HepG2 (cell line): ENCODE measurements around the gene FAF1. TPM values are rescaled to one million over a fixed set of nuclear protein-coding genes. Genes with fewer than 3 reads are reported as not detected.

ENCODE experiments used
- ATAC-seq: fragments of 200-7000 bp; cut with Tn5 transposase; 3 replicates; pipeline ENCODE4 v1.9.1; 2020; ENCODE audit warnings: mild to moderate bottlenecking, moderate library complexity
- BruUV-seq: library from RNA; stranded (reverse); fragments of 400-500 nt; replicated peaks from 2 replicates; lab custom pipeline; 2021; lab: Mats Ljungman, UMichigan
- CTCF ChIA-PET: fragments of 300-600 bp; formaldehyde crosslinking; extraction: SDS; loops from one replicate; lab custom pipeline; 2021; ENCODE audit warnings: low total read pairs, inconsistent platforms, low intra/inter-chr PET ratio; lab: Yijun Ruan, JAX
- POLR2A ChIA-PET: fragments of 350-600 bp; sonication (Branson Sonifier 250); formaldehyde crosslinking; loops from one replicate; lab custom pipeline; 2020; ENCODE audit warnings: antibody characterized with exemption, inconsistent platforms; lab: Yijun Ruan, JAX
- DNase-seq: peaks from one replicate; pipeline ENCODE4 v3.0.0-alpha.2; 2015; ENCODE audit warnings: low spot score
- FAIRE-seq: peaks from 3 replicates; lab custom pipeline; 2011; peaks lifted over from hg19 to GRCh38; lab: Jason Lieb, UNC
- H2AFZ ChIP-seq: one replicate; pipeline ENCODE4 v1.6.1; 2011; ENCODE audit warnings: low read length, inconsistent platforms
- H3K27ac ChIP-seq: fragments of 300-600 bp; 3 replicates; pipeline ENCODE4 v1.8.0; 2011; ENCODE audit warnings: mixed run types, mild to moderate bottlenecking, mixed read lengths, low read length, inconsistent platforms; ENCODE audit not compliant: insufficient read depth; ENCODE audit errors: extremely low read length
- H3K27me3 ChIP-seq, 2 experiments: fragments of 200-600 bp in 1 of 2; 2 replicates in 1 of 2; 3 replicates in 1 of 2; pipeline versions ENCODE4 v1.6.0 to v1.8.0; 2011; ENCODE audit warnings: low read length in 2 of 2, mild to moderate bottlenecking in 2 of 2, moderate library complexity in 2 of 2, inconsistent platforms in 1 of 2; ENCODE audit not compliant: insufficient read depth in 2 of 2, control insufficient read depth in 1 of 2
- H3K36me3 ChIP-seq, 2 experiments: fragments of 200-600 bp in 1 of 2; replicated peaks in 1 of 2; 2 replicates in 1 of 2; 3 replicates in 1 of 2; pipeline versions ENCODE4 v1.5.1 to v1.8.0; 2011; ENCODE audit warnings: low read length in 2 of 2, inconsistent platforms in 1 of 2; ENCODE audit not compliant: insufficient read depth in 2 of 2, control insufficient read depth in 1 of 2
- H3K4me1 ChIP-seq: 2 replicates; pipeline ENCODE4 v1.5.1; 2012; ENCODE audit warnings: low read length, inconsistent platforms; ENCODE audit not compliant: insufficient read depth
- H3K4me2 ChIP-seq: 2 replicates; pipeline ENCODE4 v1.6.0; 2011; ENCODE audit warnings: low read depth, low read length, inconsistent platforms
- H3K4me3 ChIP-seq, 3 experiments: fragments of 200-600 bp in 1 of 3; sonication (generic), shearing (Covaris generic) in 1 of 3; replicated peaks in 1 of 3; 2 replicates each; pipeline ENCODE4 v1.5.1; 2011 to 2016; ENCODE audit warnings: low read length in 3 of 3, inconsistent platforms in 2 of 3, low read depth in 2 of 3, mild to moderate bottlenecking in 2 of 3, control low read depth in 1 of 3, mixed read lengths in 1 of 3; ENCODE audit not compliant: insufficient read depth in 1 of 3
- H3K79me2 ChIP-seq: one replicate; pipeline ENCODE4 v1.6.1; 2011; ENCODE audit warnings: low read length, inconsistent platforms; ENCODE audit not compliant: insufficient read depth
- H3K9ac ChIP-seq: 2 replicates; pipeline ENCODE4 v1.6.0; 2011; ENCODE audit warnings: mild to moderate bottlenecking, low read depth, low read length, inconsistent platforms; ENCODE audit not compliant: insufficient read depth
- H3K9me3 ChIP-seq: 2 replicates; pipeline ENCODE4 v1.5.1; 2012; ENCODE audit warnings: mild to moderate bottlenecking, low read length
- H4K20me1 ChIP-seq: 2 replicates; pipeline ENCODE4 v1.6.0; 2011; ENCODE audit warnings: inconsistent platforms, mild to moderate bottlenecking, low read length, moderate library complexity; ENCODE audit not compliant: insufficient read depth
- IRX3 ChIP-seq: sonication (generic); formaldehyde crosslinking; IDR thresholded peaks from 2 replicates; pipeline ENCODE4 v1.8.1; 2023; ENCODE audit warnings: mild to moderate bottlenecking, low read depth, missing genetic modification reagents, borderline replicate concordance
- JARID2 ChIP-seq: sonication (generic); formaldehyde crosslinking; IDR thresholded peaks from 2 replicates; pipeline ENCODE4 v1.8.1; 2023; ENCODE audit warnings: missing genetic modification reagents, inconsistent platforms; ENCODE audit not compliant: insufficient replicate concordance
- TBP ChIP-seq: sonication (generic); formaldehyde crosslinking; IDR thresholded peaks from 2 replicates; pipeline ENCODE4 v1.5.0; 2020; ENCODE audit warnings: missing genetic modification reagents
- XRCC5 ChIP-seq: fragments of 200-400 bp; formaldehyde crosslinking; optimal IDR thresholded peaks from 2 replicates; pipeline ENCODE3; 2017; ENCODE audit warnings: mild to moderate bottlenecking, low read length
- ZNF263 ChIP-seq: sonication (generic); formaldehyde crosslinking; IDR thresholded peaks from 2 replicates; pipeline ENCODE4 v1.4.0; 2020; ENCODE audit warnings: missing genetic modification reagents
- ZNF569 ChIP-seq: sonication (generic); formaldehyde crosslinking; IDR thresholded peaks from 2 replicates; pipeline ENCODE4 v1.5.0; 2020; ENCODE audit warnings: mild to moderate bottlenecking, missing genetic modification reagents, moderate library complexity, borderline replicate concordance
- ZNF720 ChIP-seq: sonication (generic); formaldehyde crosslinking; IDR thresholded peaks from 2 replicates; pipeline ENCODE4 v1.4.0; 2020; ENCODE audit warnings: missing genetic modification reagents
- ZNF790 ChIP-seq: sonication (generic); formaldehyde crosslinking; IDR thresholded peaks from 2 replicates; pipeline ENCODE4 v1.8.0; 2022; ENCODE audit warnings: missing genetic modification reagents, mild to moderate bottlenecking, borderline replicate concordance
- WGBS: methylation state at CpG from one replicate; pipeline ENCODE4 v1.1.6; 2017; ENCODE audit warnings: low lambda C conversion rate; 5-methylcytosine and 5-hydroxymethylcytosine counted together
- in situ Hi-C: cut with HindIII; loops from 2 replicates; pipeline ENCODE4 v1.10.0; 2017; ENCODE audit warnings: low pct_unique_long_range_greater_than_20kb; ENCODE audit not compliant: extremely low pct_ligation_motif_present
- intact Hi-C: fragments of 100-400 bp; cut with micrococcal nuclease; formaldehyde crosslinking; loops from one replicate; pipeline ENCODE4 v1.10.0; 2022; ENCODE audit not compliant: unreplicated experiment
- polyA plus RNA-seq, 8 experiments: library from polyadenylated mRNA; depleted of rRNA in 3 of 8; stranded (reverse) in 7 of 8; unstranded in 1 of 8; fragments of >200 nt; fragmentation: Illumina TruSeq in 4 of 8; extraction: Trizol in 4 of 8; gene quantifications; 2 replicates each; pipeline versions ENCODE4 v1.2.1 to v1.2.3, GENCODE V29; 2011 to 2016; ENCODE audit warnings: low read depth in 4 of 8, missing spikeins in 1 of 8, mixed read lengths in 1 of 8; ENCODE audit not compliant: insufficient read depth in 1 of 8
- total RNA-seq, 5 experiments: library from RNA; depleted of rRNA; stranded (reverse); fragments of >200 nt; fragmentation: Illumina TruSeq; extraction: Trizol; gene quantifications; 2 replicates each; pipeline ENCODE4 v1.2.3, GENCODE V29; 2016; ENCODE audit warnings: low read depth in 1 of 5
- TF ChIP-seq, protein P1 (sequence below): sonication (generic); formaldehyde crosslinking; IDR thresholded peaks from 2 replicates; pipeline ENCODE4 v1.5.1; 2020; ENCODE audit warnings: missing genetic modification reagents, mild to moderate bottlenecking, borderline replicate concordance
- TF ChIP-seq, protein P2 (sequence below): IDR thresholded peaks from 2 replicates; pipeline ENCODE4 v1.6.1; 2016; ENCODE audit warnings: missing compliant biosample characterization, missing genetic modification reagents, borderline replicate concordance
- TF ChIP-seq, protein P3 (sequence below): sonication (generic); formaldehyde crosslinking; IDR thresholded peaks from 2 replicates; pipeline ENCODE4 v1.5.1; 2020; ENCODE audit warnings: mild to moderate bottlenecking, missing genetic modification reagents
- TF ChIP-seq, protein P4 (sequence below): sonication (generic); formaldehyde crosslinking; IDR thresholded peaks from 2 replicates; pipeline ENCODE4 v1.5.0; 2020; ENCODE audit warnings: missing genetic modification reagents

Gene FAF1
- total and polyA plus RNA-seq, 2 of the 13 experiments (the other 11 are each of a cell fraction or from before 2014, with no cell fraction given): 19.4 to 63.3 TPM

DNA sequence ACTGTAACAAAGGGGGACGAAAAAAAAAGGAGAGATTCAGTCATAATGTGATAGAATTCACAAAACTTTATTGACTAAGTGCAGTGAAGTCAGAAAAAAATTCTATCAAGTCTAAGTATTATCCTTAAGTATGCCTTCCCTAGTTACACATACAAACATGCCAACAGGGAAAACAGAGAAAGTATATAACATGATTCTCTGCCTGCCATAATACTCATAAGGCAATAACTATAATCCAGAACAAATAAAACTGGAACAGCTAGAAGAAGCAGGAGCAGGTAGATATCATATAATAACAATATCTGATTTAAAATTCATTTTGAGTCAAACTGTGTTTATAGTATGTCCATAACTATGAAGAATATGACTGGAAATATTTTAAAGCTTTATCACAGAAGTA is 184.3 kb downstream of the FAF1 start:
- H3K4me1 ChIP-seq: peaks cover 14% of the 10 kb centered on the region
- no peak for DNase-seq
- in situ Hi-C loops (loop anchor here (5.0 to 10.0 kb wide), 4 partner anchors 159 to 409 kb away; no protein-coding TSS in a partner anchor), intact Hi-C loops (loop anchor here (5.0 to 10.0 kb wide), 2 partner anchors 79 to 152 kb away; no protein-coding TSS in a partner anchor)
- POLR2A ChIA-PET: no interaction called here
- no peak for ATAC-seq
- H3K4me2 ChIP-seq: no peak overlapping the region
- FAIRE-seq: no peak
- CTCF ChIA-PET: interaction anchor here (2.4 to 2.6 kb wide), 2 partner anchors 283 to 284 kb away, joined by 6 to 23 read pairs; no protein-coding TSS in a partner anchor
- BruUV-seq: no TSS peak
- H3K9me3 ChIP-seq: no peaks in the 10 kb centered on the region
- no peak overlapping the region for H3K27ac ChIP-seq
- H2AFZ ChIP-seq: no peak overlapping the region
- H4K20me1 ChIP-seq: no peaks in the 10 kb centered on the region
- no peak overlapping the region for H3K4me3 ChIP-seq
- H3K79me2 ChIP-seq: no peaks in the 10 kb centered on the region
- TF ChIP-seq JARID2 (CRISPR knock-in tag): no peak
- TF ChIP-seq, protein P1, sequence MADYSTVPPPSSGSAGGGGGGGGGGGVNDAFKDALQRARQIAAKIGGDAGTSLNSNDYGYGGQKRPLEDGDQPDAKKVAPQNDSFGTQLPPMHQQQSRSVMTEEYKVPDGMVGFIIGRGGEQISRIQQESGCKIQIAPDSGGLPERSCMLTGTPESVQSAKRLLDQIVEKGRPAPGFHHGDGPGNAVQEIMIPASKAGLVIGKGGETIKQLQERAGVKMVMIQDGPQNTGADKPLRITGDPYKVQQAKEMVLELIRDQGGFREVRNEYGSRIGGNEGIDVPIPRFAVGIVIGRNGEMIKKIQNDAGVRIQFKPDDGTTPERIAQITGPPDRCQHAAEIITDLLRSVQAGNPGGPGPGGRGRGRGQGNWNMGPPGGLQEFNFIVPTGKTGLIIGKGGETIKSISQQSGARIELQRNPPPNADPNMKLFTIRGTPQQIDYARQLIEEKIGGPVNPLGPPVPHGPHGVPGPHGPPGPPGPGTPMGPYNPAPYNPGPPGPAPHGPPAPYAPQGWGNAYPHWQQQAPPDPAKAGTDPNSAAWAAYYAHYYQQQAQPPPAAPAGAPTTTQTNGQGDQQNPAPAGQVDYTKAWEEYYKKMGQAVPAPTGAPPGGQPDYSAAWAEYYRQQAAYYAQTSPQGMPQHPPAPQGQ: no peak
- TF ChIP-seq, protein P2, sequence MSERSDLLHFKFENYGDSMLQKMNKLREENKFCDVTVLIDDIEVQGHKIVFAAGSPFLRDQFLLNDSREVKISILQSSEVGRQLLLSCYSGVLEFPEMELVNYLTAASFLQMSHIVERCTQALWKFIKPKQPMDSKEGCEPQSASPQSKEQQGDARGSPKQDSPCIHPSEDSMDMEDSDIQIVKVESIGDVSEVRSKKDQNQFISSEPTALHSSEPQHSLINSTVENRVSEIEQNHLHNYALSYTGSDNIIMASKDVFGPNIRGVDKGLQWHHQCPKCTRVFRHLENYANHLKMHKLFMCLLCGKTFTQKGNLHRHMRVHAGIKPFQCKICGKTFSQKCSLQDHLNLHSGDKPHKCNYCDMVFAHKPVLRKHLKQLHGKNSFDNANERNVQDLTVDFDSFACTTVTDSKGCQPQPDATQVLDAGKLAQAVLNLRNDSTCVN (CRISPR knock-in tag): no peak
- TF ChIP-seq ZNF790: no peak
- no peak for TF ChIP-seq ZNF569 (CRISPR knock-in tag)
- no peak for TF ChIP-seq ZNF263 (CRISPR knock-in tag)
- no peak for TF ChIP-seq XRCC5
- TF ChIP-seq, protein P3, sequence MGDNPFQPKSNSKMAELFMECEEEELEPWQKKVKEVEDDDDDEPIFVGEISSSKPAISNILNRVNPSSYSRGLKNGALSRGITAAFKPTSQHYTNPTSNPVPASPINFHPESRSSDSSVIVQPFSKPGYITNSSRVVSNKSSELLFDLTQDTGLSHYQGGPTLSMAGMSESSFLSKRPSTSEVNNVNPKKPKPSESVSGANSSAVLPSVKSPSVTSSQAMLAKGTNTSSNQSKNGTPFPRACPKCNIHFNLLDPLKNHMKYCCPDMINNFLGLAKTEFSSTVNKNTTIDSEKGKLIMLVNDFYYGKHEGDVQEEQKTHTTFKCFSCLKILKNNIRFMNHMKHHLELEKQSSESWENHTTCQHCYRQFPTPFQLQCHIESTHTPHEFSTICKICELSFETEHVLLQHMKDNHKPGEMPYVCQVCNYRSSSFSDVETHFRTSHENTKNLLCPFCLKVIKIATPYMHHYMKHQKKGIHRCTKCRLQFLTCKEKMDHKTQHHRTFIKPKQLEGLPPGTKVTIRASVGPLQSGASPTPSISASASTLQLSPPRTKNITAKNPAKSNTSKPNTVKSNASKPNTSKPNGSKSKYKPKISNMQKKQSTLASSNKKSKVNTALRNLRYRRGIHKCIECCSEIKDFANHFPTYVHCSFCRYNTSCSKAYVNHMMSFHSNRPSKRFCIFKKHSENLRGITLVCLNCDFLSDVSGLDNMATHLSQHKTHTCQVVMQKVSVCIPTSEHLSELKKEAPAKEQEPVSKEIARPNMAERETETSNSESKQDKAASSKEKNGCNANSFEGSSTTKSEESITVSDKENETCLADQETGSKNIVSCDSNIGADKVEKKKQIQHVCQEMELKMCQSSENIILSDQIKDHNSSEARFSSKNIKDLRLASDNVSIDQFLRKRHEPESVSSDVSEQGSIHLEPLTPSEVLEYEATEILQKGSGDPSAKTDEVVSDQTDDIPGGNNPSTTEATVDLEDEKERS: no peak
- no peak for TF ChIP-seq TBP (CRISPR knock-in tag)
- no peak for TF ChIP-seq IRX3 (CRISPR knock-in tag)
- TF ChIP-seq, protein P4, sequence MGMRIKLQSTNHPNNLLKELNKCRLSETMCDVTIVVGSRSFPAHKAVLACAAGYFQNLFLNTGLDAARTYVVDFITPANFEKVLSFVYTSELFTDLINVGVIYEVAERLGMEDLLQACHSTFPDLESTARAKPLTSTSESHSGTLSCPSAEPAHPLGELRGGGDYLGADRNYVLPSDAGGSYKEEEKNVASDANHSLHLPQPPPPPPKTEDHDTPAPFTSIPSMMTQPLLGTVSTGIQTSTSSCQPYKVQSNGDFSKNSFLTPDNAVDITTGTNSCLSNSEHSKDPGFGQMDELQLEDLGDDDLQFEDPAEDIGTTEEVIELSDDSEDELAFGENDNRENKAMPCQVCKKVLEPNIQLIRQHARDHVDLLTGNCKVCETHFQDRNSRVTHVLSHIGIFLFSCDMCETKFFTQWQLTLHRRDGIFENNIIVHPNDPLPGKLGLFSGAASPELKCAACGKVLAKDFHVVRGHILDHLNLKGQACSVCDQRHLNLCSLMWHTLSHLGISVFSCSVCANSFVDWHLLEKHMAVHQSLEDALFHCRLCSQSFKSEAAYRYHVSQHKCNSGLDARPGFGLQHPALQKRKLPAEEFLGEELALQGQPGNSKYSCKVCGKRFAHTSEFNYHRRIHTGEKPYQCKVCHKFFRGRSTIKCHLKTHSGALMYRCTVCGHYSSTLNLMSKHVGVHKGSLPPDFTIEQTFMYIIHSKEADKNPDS (CRISPR knock-in tag): no peak
- TF ChIP-seq ZNF720 (CRISPR knock-in tag): no peak
- H3K27me3 ChIP-seq: no peaks in the 10 kb centered on the region
- peaks cover 3 to 14% of the 10 kb centered on the region in 2 experiments; a peak in 3 of 5 replicates for H3K36me3 ChIP-seq
- WGBS: 97% methylated on average over 1 of the region's 1 CpG
- H3K9ac ChIP-seq: no peak overlapping the region
